GM21737 (cell line): ENCODE results near the gene TRIM26.

Experiments used
- ATAC-seq: cut with Tn5 transposase; IDR thresholded peaks from one replicate; pipeline ENCODE4 v1.9.1; 2021; ENCODE audit warnings: mild to moderate bottlenecking, moderate library complexity; ENCODE audit not compliant: unreplicated experiment

The TRIM26 gene

GRCh38 chr6:30211306-30211705, 1.9 kb downstream of the TRIM26 start:
- no peak for ATAC-seq

GRCh38 chr6:30207619-30208295, 5.4 kb downstream of the TRIM26 start:
- no peak for ATAC-seq

GRCh38 chr6:30206799-30207618, 6.2 kb downstream of the TRIM26 start:
- ATAC-seq: no peak

GRCh38 chr6:30206152-30206551, 7.1 kb downstream of the TRIM26 start:
- ATAC-seq: no peak

GRCh38 chr6:30204116-30204515, 9.1 kb downstream of the TRIM26 start:
- ATAC-seq: no peak

- ATAC-seq: no peak
Observed at GRCh38 chr6:30202366-30202765, 10.8 kb downstream of the TRIM26 start.

GRCh38 chr6:30200551-30201281, 12.5 kb downstream of the TRIM26 start:
- no peak for ATAC-seq

GRCh38 chr6:30198166-30199084, 14.8 kb downstream of the TRIM26 start:
- ATAC-seq: no peak

- no peak for ATAC-seq
Observed at GRCh38 chr6:30196376-30196775, 16.8 kb downstream of the TRIM26 start.

GRCh38 chr6:30195951-30196350, 17.3 kb downstream of the TRIM26 start:
- ATAC-seq: no peak

GRCh38 chr6:30194797-30195690, 18.2 kb downstream of the TRIM26 start:
- no peak for ATAC-seq

GRCh38 chr6:30192076-30192475, 21.1 kb downstream of the TRIM26 start:
- ATAC-seq: no peak

GRCh38 chr6:30188541-30188940, 24.7 kb downstream of the TRIM26 start:
- no peak for ATAC-seq

- no peak for ATAC-seq
Observed at GRCh38 chr6:30185846-30186484, 27.2 kb downstream of the TRIM26 start.

- ATAC-seq: no peak
Observed at GRCh38 chr6:30184417-30185031, 28.7 kb downstream of the TRIM26 start.

GRCh38 chr6:30180145-30180544, 33.1 kb downstream of the TRIM26 start:
- no peak for ATAC-seq

- no peak for ATAC-seq
Observed at GRCh38 chr6:30178837-30179236, 34.4 kb downstream of the TRIM26 start.

GRCh38 chr6:30175765-30176164, 37.4 kb downstream of the TRIM26 start:
- no peak for ATAC-seq

- ATAC-seq: no peak
Observed at GRCh38 chr6:30172681-30173080, 40.5 kb downstream of the TRIM26 start.
